Measurements from ENCODE around the gene FBRSL1. TPM values are rescaled to one million over a fixed set of nuclear protein-coding genes. Genes with fewer than 3 reads are reported as not detected.

FBRSL1 gene
- total and polyA plus RNA-seq, 2 of the 8 experiments (the other 6 are each of a cell fraction or from before 2014, with no cell fraction given): 18.4 to 109 TPM

- peaks cover 0 to 14% (median 1%) of the 10 kb centered on the region in 4 experiments; a peak in 3 of 7 replicates for H3K4me1 ChIP-seq (replicated peaks in 1 of 4; ENCODE audit: control insufficient read depth in 3 of 4, insufficient read depth in 4 of 4, low read length in 3 of 4)
- peak overlapping the region; percentile 38 to 72 (median 51) for H3K4me3 ChIP-seq (ENCODE audit: extremely low read depth in 1 of 4, insufficient read depth in 2 of 4, low read depth in 3 of 4, low read length in 4 of 4)
- H3K18ac ChIP-seq (ENCODE audit: extremely low read depth, low read length): no peak overlapping the region
- H3K23ac ChIP-seq (ENCODE audit: insufficient read length): no peak overlapping the region
- WGBS, 2 experiments (ENCODE audit: extremely low coverage in 1 of 2, insufficient coverage in 1 of 2, insufficient read length in 1 of 2, insufficient replicate concordance in 2 of 2, low coverage in 1 of 2, low lambda C conversion rate in 2 of 2, missing lambda C conversion rate in 1 of 2): 66% methylated on average over 13 of the region's 14 CpGs; no CpG with 5 or more reads in 1 of the 2 experiments
- peaks cover 0 to 52% of the 10 kb centered on the region in 2 experiments; a peak in 3 of 4 replicates for H3K79me2 ChIP-seq (ENCODE audit: control insufficient read depth in 1 of 2, insufficient read depth in 2 of 2, low read length in 2 of 2)
- no peak overlapping the region for H3K4ac ChIP-seq (replicated peaks; ENCODE audit: insufficient read length, low read depth, low read length)
- H2BK20ac ChIP-seq (ENCODE audit: low read length): no peak overlapping the region
- peaks cover 10% of the 10 kb centered on the region; the same call in 1 of the 2 replicates for H3K23me2 ChIP-seq (ENCODE audit: low read depth, low read length)
- CTCF ChIA-PET (ENCODE audit: partially characterized antibody): interaction anchor here (1.1 kb wide), 1 partner anchor 70 kb away, joined by 4 read pairs; no protein-coding TSS in a partner anchor
- no peak overlapping the region for H2AK5ac ChIP-seq (ENCODE audit: low read depth, low read length)
- H2BK15ac ChIP-seq (ENCODE audit: low read length): no peak overlapping the region
- H2BK120ac ChIP-seq (replicated peaks; ENCODE audit: low read depth, low read length): no peak overlapping the region
- H3K4me2 ChIP-seq (ENCODE audit: insufficient read depth in 1 of 2, low read depth in 2 of 2, low read length in 2 of 2): peak overlapping the region; percentile 84 to 91
- no peak overlapping the region for H3K14ac ChIP-seq (ENCODE audit: insufficient read length)
- H4K5ac ChIP-seq (ENCODE audit: insufficient read length, low read depth, low read length): no peak overlapping the region
- FAIRE-seq (no peak), DNase-seq (ENCODE audit: low read depth in 1 of 2, low spot score in 2 of 2) (no peak)
- no peak overlapping the region for H4K8ac ChIP-seq (ENCODE audit: extremely low read depth, insufficient read depth, low read length)
- H3K9ac ChIP-seq (replicated peaks in 1 of 4; ENCODE audit: extremely low read depth in 1 of 4, low read depth in 3 of 4, low read length in 3 of 4): peak overlapping the region in 1 of 4 experiments; percentile 65; a peak in 1 of 7 replicates
- no peaks in the 10 kb centered on the region for H3K9me3 ChIP-seq (ENCODE audit: insufficient read depth in 2 of 2, low read depth in 1 of 2, low read length in 1 of 2)
- no peak overlapping the region for H2BK5ac ChIP-seq (ENCODE audit: low read depth, low read length)
- TF ChIP-seq SRF (IDR thresholded peaks at IDR 0.05; ENCODE audit: low read depth, low read length) (no peak), CHD1 (IDR thresholded peaks at IDR 0.05; ENCODE audit: low read depth, low read length) (no peak), SP2 (IDR thresholded peaks at IDR 0.05; ENCODE audit: low read length) (no peak), CBX8 (IDR thresholded peaks at IDR 0.05; ENCODE audit: borderline replicate concordance, low read depth, low read length) (no peak), ZNF274 (IDR thresholded peaks at IDR 0.05; ENCODE audit: borderline replicate concordance, extremely low read depth, low read length) (no peak), KDM4A (IDR thresholded peaks at IDR 0.05; ENCODE audit: low read depth, low read length, severe bottlenecking) (no peak), TCF12 (IDR thresholded peaks at IDR 0.05; ENCODE audit: low read depth, low read length) (no peak), SIN3A (conservative IDR thresholded peaks at IDR 0.05 in 1 of 2, IDR thresholded peaks at IDR 0.05 in 1 of 2; ENCODE audit: low read depth in 1 of 2, low read length in 2 of 2) (no peak), CTBP2 (IDR thresholded peaks at IDR 0.05; ENCODE audit: borderline replicate concordance, insufficient read depth, insufficient read length, low read length) (no peak), HDAC2 (IDR thresholded peaks at IDR 0.05; ENCODE audit: borderline replicate concordance in 1 of 2, low read depth in 2 of 2, low read length in 2 of 2) (no peak)
- peak overlapping the region; percentile 16 for H3K56ac ChIP-seq (replicated peaks; ENCODE audit: insufficient read length, low read depth, low read length)
- H3K79me1 ChIP-seq (ENCODE audit: low read depth, low read length): peaks cover 24% of the 10 kb centered on the region
- no peak overlapping the region for H2AFZ ChIP-seq (ENCODE audit: low read length)
- H3K27me3 ChIP-seq (replicated peaks in 1 of 4; ENCODE audit: control insufficient read depth in 3 of 4, extremely low read depth in 1 of 4, insufficient read depth in 3 of 4, low read length in 3 of 4): peaks cover 7 to 48% (median 33%) of the 10 kb centered on the region in 4 experiments; a peak in 6 of 7 replicates
- peaks cover 43 to 48% of the 10 kb centered on the region in 2 experiments for H4K20me1 ChIP-seq (replicated peaks in 1 of 2; ENCODE audit: control insufficient read depth in 1 of 2, insufficient read depth in 2 of 2, low read length in 2 of 2)
- no peaks in the 10 kb centered on the region for H3K36me3 ChIP-seq (ENCODE audit: control insufficient read depth in 2 of 4, insufficient read depth in 4 of 4, low read length in 3 of 4)
- no peak overlapping the region for H3K27ac ChIP-seq (ENCODE audit: low read depth, low read length)
- no peak overlapping the region for H2BK12ac ChIP-seq (ENCODE audit: low read depth, low read length)
- H4K91ac ChIP-seq (replicated peaks; ENCODE audit: insufficient read length, low read length): no peak overlapping the region
- POLR2A ChIA-PET (ENCODE audit: partially characterized antibody): interaction anchor here (0.6 to 1.7 kb wide), 2 partner anchors 11 to 17 kb away, joined by 3 to 4 read pairs; no protein-coding TSS in a partner anchor
These were observed 1.2 kb downstream of the FBRSL1 start for GRCh38 chr12:132491138-132491663.
